HG02981 (cell line): ENCODE measurements around the gene CD320.
"Not testable (repeated sequence)": the region's sequence is repeated elsewhere in the genome, so short reads cannot be mapped to it uniquely, and the experiment has no call there.

Experiments
- ATAC-seq: cut with Tn5 transposase; IDR thresholded peaks from one replicate; pipeline ENCODE4 v1.9.1; 2021; ENCODE audit warnings: mild to moderate bottlenecking, moderate library complexity; ENCODE audit not compliant: unreplicated experiment

The CD320 gene

DNA sequence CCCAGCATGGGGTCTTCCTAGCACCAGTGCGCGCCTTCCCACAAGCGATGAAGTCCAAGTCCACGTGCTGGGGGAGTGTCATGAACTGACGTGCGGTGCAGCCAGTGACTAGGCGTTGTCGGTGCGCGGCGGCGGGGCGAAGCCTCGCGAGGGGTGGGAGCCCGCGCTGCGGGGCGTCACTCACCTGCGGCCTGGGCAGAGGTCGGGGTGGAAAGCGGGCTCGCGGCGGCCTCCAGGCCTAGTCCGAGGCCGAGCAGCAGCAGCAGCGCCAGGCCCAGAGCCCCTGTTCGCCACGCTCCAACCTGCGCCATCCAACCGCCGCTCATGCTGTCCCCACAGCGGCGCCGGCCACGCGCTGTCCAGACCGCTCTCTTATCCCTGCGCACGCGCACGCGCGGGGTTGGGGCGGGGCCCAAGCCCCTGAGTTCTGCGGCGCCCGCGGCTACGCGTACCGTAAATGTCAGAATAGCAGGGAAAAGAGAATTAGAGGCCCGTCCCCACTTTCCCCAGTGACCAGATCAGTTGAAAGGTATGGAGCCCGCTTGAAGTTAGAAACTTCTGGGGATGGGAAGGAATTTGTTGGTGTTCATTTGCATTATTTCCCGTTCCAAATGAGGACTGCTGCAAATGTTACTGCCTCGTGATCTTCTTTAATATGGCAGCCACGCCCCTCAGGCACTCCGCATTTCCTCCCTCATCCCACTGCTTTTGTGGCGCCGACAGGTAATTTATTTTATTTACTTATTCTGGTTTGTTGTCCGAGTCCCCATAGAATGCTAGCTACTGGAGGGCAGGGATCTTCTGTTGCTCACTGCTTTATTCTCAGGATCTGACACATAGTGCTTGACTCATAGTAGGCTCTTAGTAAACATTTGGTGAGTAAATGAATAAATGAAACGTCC is at the start of gene CD320:
TSS of gene CD320 (minus strand) at position 394 of the 902 bp plus-strand sequence. CDS start at position 326, 68 bp downstream.
- ATAC-seq: peak; percentile 62

- ATAC-seq: no peak
Measured at GRCh38 chr19:8357007-8357521, 48.9 kb upstream of the CD320 start.

- ATAC-seq: no peak
Measured at GRCh38 chr19:8355631-8356402, 47.7 kb upstream of the CD320 start.

- ATAC-seq: not testable (repeated sequence)
Measured at GRCh38 chr19:8352845-8353244, 44.7 kb upstream of the CD320 start.

DNA sequence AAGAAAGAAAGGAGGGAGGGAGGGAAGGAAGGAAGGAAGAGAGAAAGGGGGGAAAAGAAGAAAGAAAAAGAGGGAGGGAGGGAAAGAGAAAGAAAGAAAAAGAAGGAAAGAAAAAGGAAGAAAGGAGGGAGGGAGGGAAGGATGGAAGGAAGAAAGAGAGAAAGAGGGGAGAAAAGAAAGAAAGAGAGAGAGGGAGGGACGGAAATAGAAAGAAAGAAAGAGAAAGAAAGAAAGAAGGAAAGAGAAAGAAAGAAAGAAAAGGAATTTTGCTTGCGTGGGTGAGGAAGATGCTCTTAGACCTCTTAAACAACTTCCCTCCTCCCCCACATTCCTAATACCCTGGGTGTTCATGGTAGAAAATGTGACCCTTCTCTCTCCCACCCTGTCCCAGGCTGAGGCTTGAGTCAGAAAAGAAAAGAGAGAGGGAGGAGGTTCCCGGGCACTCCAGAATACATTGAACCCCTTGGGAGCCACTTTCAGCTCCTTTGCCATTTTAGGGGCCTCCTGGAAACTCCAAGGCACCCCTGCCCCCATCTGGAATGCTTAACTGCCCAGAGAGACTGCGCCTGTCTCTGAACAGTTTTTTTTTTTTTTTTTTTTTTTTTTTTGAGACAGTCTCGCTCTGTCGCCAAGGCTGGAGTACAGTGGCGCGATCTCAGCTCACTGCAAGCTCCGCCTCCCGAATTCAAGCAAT is 44.1 kb upstream of the CD320 start:
- ATAC-seq: no peak

DNA sequence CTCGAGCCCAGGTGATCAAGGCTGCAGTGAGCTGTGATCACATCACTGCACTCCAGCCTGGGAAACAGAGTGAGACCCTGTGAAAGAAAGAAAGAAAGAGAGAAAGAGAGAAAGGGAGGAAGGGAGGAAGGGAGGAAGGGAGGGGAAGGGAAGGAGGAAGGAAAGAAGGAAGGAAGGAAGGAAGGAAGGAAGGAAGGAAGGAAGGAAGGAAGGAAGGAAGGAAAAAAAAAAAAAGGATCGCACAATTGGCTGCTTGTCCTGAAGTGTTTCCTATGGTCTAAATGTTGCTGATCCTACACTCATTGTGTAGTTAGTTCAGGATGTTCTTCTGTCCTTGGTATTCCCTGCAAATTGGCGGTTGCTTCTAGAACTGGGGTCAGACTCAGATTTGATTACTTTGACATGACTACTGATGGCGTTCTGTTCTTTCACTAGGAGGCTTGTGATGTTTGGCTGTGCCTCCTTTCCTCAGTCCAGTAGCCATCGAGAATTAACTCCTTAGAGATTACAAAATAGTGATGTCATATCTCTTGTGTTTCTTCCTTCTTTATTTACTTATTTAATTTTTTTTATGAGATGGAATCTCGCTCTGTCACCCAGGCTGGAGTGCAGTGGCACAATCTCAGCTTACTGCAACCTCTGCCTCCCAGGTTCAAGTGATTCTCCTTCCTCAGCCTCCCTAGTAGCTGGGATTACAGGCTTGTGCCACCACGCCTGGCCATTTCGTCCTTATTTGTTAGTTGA is 41.6 kb upstream of the CD320 start:
- not testable (repeated sequence) for ATAC-seq

GRCh38 chr19:8343483-8343844 is 35.3 kb upstream of the CD320 start:
- no peak for ATAC-seq

DNA sequence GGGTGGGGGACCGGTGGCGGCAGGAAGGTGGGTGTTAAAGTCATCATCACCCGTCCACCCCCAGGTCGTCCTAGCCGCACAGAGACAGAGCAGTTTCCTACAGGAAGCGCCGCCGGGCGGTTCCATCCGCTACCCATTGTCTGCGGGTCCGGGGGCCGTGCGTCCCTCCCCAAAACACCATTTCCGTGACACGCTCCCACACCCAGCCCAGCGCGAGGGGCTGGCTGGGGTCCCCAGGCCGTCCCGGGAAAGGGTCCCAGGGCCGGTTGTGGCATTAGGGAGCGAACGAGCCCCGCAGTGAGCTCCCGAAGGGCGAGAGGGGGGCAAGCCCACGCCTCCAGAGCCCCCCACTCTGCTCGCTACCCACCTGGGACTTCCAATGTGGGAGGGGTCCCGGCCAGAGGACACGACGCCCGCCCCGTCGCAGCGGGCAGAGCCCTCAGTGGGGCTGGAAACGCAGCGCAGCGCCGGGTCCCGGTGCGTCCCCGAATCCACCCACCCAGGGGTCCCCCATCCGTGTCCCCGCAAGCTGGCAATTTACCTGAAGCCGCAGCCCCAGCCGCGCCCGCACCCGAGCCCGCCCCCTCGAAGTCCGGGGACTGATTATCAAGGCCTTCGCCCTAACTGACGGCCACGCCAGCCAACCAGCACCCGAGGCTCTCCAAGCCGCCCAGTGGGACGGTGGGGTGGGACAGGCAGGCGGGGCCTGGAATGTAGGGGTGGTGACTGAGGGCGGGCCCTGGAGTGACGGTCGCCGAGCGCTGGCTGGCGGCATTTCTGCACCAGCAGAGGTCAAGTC is 34.7 kb upstream of the CD320 start, which contains the start of gene KANK3:
TSS of gene KANK3 (minus strand) at position 579 of the 799 bp plus-strand sequence. CDS start 5,434 bp downstream, outside the sequence.
- ATAC-seq: peak; percentile 97

- no peak for ATAC-seq
Measured at GRCh38 chr19:8342316-8342683, 34.1 kb upstream of the CD320 start.

GRCh38 chr19:8341504-8341903 is 33.3 kb upstream of the CD320 start:
- ATAC-seq: not testable (repeated sequence)

DNA sequence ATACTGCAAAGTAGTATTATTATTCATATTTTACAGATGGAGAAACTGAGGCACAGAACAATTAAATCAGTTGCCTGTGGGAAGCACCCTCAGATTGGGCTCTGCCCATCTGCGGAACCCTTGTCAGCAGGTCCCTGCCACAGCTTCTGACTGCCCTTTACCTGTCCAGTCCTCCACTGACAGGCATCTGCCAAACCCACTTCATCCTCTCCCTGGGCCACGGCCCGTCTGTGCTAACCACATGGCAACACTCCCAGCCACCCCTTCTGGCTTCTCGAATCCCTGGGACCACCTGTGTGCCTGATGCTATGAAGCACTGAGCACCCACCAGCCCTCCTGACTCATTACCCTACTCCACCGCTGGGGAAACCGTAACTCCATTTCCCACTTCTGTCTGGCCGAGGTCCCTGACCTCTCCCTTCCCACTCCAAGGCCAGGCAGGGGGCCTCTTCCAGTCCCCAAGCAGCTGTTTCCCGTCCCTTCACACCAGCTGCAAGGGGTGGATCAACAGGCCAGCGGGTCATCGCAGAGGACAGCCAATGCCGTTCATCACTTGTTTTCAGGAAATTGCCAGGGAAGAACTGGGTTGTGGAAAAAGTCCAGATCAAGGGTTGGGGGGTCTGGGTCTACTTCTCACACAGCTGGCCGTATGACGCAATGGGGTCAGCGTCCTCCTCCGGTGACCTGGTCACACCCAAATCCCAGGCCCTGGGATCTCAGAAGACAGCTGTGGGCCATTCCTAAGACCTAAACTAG is 32.4 kb upstream of the CD320 start:
- no peak for ATAC-seq

- no peak for ATAC-seq
Measured at GRCh38 chr19:8338835-8339234, 30.7 kb upstream of the CD320 start.

GRCh38 chr19:8337728-8338127 is 29.6 kb upstream of the CD320 start:
- ATAC-seq: no peak

DNA sequence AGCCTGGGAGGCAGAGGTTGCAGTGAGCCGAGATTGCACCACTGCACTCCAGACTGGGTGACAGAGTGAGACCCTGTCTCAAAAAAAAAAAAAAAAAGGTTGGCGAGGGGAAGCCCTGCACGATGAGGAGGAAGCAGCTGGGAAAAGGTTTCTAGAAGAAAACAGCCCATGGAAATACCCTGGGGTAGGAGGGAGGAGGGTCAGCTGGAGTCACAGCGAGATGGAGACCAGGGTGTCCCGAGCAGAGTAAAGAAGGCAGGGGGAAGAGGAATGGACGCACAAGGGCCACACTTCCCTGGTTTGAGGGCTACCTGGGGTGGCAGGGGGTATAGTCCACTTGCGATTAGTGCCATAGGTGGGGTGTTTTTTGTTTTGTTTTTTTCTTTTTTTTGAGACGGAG is 28.5 kb upstream of the CD320 start:
- ATAC-seq: no peak

GRCh38 chr19:8336072-8336569 is 28.0 kb upstream of the CD320 start:
- ATAC-seq: no peak

GRCh38 chr19:8335343-8336071 is 27.3 kb upstream of the CD320 start:
- ATAC-seq: no peak

- ATAC-seq: no peak
Measured at GRCh38 chr19:8334458-8335342, 26.5 kb upstream of the CD320 start.
